ENCODE results near the gene WDR81. TPM values are rescaled to one million over a fixed set of nuclear protein-coding genes. Genes with fewer than 3 reads are reported as not detected.
"Not testable (repeated sequence)": the region's sequence is repeated elsewhere in the genome, so short reads cannot be mapped to it uniquely, and the experiment has no call there.

The WDR81 gene
- total RNA-seq, 2 donors from 2014 or later, result 38.2 to 41.2 TPM

GRCh38 chr17:1762233-1762900 is 37.9 kb downstream of the WDR81 start:
- DNase-seq (no peak), ATAC-seq (no peak)
- no peak overlapping the region for H3K4me3 Mint-ChIP-seq
- peaks cover 24% of the 10 kb centered on the region for H3K4me1 Mint-ChIP-seq
- no peaks in the 10 kb centered on the region for H3K36me3 Mint-ChIP-seq (ENCODE audit: low read depth)
- peak overlapping the region; percentile 93 for H3K27ac Mint-ChIP-seq
- H3K9me3 ChIP-seq (ENCODE audit: control insufficient read depth, low read length, poor library complexity, severe bottlenecking), result no peaks in the 10 kb centered on the region
- no peaks in the 10 kb centered on the region for H3K27me3 Mint-ChIP-seq

- Mint-ChIP-seq H3K36me3 (ENCODE audit: low read depth) (no peaks in the 10 kb centered on the region), H3K27ac (peak overlapping the region; percentile 93), H3K4me3 (peak overlapping the region; percentile 69), H3K4me1 (peaks cover 27% of the 10 kb centered on the region), H3K27me3 (no peaks in the 10 kb centered on the region)
- ATAC-seq, result no peak
- no peak for DNase-seq
- H3K9me3 ChIP-seq (ENCODE audit: control insufficient read depth, low read length, poor library complexity, severe bottlenecking), result no peaks in the 10 kb centered on the region
Measured at GRCh38 chr17:1762901-1763898, 38.7 kb downstream of the WDR81 start.

GRCh38 chr17:1764284-1764683 is 39.8 kb downstream of the WDR81 start:
- peak in 2 of 3 donors; percentile 33 to 39 for DNase-seq
- Mint-ChIP-seq H3K36me3 (ENCODE audit: low read depth) (no peaks in the 10 kb centered on the region), H3K27me3 (no peaks in the 10 kb centered on the region), H3K4me1 (peaks cover 27% of the 10 kb centered on the region), H3K4me3 (peak overlapping the region; percentile 69), H3K27ac (peak overlapping the region; percentile 93)
- ATAC-seq, result peak; percentile 91
- no peaks in the 10 kb centered on the region for H3K9me3 ChIP-seq (ENCODE audit: control insufficient read depth, low read length, poor library complexity, severe bottlenecking)

DNA sequence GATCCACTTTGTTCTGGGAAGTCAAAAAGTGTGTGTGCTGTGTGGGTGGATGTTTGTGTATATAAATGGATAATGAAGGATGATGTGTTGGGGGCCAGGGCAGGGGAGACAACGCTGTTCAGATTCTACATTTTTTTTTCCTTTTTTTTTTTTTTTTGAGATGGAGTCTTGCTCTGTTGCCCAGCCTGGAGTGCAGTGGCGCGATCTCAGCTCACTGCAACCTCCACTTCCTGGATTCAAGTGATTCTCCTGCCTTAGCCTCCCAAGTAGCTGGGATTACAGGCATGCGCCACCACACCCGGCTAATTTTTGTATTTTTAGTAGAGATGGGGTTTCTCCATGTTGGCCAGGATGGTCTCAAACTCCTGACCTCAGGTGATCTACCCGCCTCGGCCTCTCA is 40.2 kb downstream of the WDR81 start:
- peak; percentile 2 for ATAC-seq
- Mint-ChIP-seq H3K4me3 (peak overlapping the region; percentile 69), H3K4me1 (peaks cover 29% of the 10 kb centered on the region), H3K27ac (peak overlapping the region; percentile 93)
- not testable (repeated sequence) for H3K27me3 Mint-ChIP-seq; H3K36me3 Mint-ChIP-seq (ENCODE audit: low read depth); H3K9me3 ChIP-seq (ENCODE audit: control insufficient read depth, low read length, poor library complexity, severe bottlenecking); DNase-seq

GRCh38 chr17:1765576-1765975 is 41.1 kb downstream of the WDR81 start:
- Mint-ChIP-seq H3K4me1 (peaks cover 34% of the 10 kb centered on the region), H3K4me3 (no peak overlapping the region), H3K27ac (no peak overlapping the region), H3K36me3 (ENCODE audit: low read depth) (no peaks in the 10 kb centered on the region), H3K27me3 (no peaks in the 10 kb centered on the region)
- H3K9me3 ChIP-seq (ENCODE audit: control insufficient read depth, low read length, poor library complexity, severe bottlenecking), result no peaks in the 10 kb centered on the region
- DNase-seq, result no peak
- no peak for ATAC-seq

DNA sequence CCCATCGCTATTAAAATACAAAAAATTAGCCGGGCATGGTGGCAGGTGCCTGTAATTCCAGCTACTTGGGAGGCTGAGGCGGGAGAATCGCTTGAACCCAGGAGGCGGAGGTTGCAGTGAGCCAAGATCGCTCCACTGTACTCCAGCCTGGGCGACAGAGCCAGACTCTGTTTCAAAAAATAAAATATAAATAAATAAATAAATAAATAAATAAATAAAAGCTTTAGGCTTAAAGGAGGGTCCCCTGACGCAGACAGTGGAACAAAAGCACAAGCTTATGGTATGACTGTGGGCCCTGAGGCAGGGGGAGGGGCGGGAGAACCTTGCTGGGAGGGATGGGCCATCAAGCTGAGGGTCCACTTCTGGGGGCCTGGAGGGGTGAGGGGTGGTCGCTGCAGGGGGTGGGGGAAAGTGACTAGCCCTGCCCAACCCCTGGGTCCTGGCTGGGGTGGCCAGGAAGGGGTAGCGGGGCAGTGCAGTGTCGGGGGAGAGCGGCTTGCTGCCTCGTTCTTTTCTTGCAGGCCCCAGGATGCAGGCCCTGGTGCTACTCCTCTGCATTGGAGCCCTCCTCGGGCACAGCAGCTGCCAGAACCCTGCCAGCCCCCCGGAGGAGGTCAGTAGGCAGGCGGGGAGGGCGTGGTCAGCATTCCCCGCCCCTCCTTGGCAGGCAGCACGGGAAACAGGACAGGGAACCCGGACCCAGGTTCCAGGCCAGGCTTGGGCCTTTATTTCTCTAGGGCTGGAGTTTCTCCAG is 42.1 kb downstream of the WDR81 start:
- Mint-ChIP-seq H3K4me3 (no peak overlapping the region), H3K36me3 (ENCODE audit: low read depth) (no peaks in the 10 kb centered on the region), H3K27ac (no peak overlapping the region), H3K27me3 (no peaks in the 10 kb centered on the region), H3K4me1 (peaks cover 33% of the 10 kb centered on the region)
- ATAC-seq (no peak), DNase-seq (no peak)
- no peaks in the 10 kb centered on the region for H3K9me3 ChIP-seq (ENCODE audit: control insufficient read depth, low read length, poor library complexity, severe bottlenecking)

GRCh38 chr17:1767358-1767757 is 42.9 kb downstream of the WDR81 start:
- H3K4me1 Mint-ChIP-seq, result peaks cover 25% of the 10 kb centered on the region
- H3K27ac Mint-ChIP-seq, result no peak overlapping the region
- ATAC-seq, result no peak
- no peak overlapping the region for H3K4me3 Mint-ChIP-seq
- H3K9me3 ChIP-seq (ENCODE audit: control insufficient read depth, low read length, poor library complexity, severe bottlenecking), result no peaks in the 10 kb centered on the region
- H3K36me3 Mint-ChIP-seq (ENCODE audit: low read depth), result no peaks in the 10 kb centered on the region
- no peaks in the 10 kb centered on the region for H3K27me3 Mint-ChIP-seq
- no peak for DNase-seq

GRCh38 chr17:1769822-1770477 is 45.4 kb downstream of the WDR81 start:
- H3K9me3 ChIP-seq (ENCODE audit: control insufficient read depth, low read length, poor library complexity, severe bottlenecking), result no peaks in the 10 kb centered on the region
- H3K4me3 Mint-ChIP-seq, result no peak overlapping the region
- no peaks in the 10 kb centered on the region for H3K36me3 Mint-ChIP-seq (ENCODE audit: low read depth)
- no peak for ATAC-seq
- H3K27ac Mint-ChIP-seq, result peak overlapping the region; percentile 56
- no peaks in the 10 kb centered on the region for H3K27me3 Mint-ChIP-seq
- no peak for DNase-seq
- H3K4me1 Mint-ChIP-seq, result peaks cover 12% of the 10 kb centered on the region

- H3K9me3 ChIP-seq (ENCODE audit: control insufficient read depth, low read length, poor library complexity, severe bottlenecking); ATAC-seq; H3K27ac Mint-ChIP-seq; H3K36me3 Mint-ChIP-seq (ENCODE audit: low read depth); DNase-seq; H3K27me3 Mint-ChIP-seq; H3K4me3 Mint-ChIP-seq; H3K4me1 Mint-ChIP-seq: not testable (repeated sequence)
Measured at GRCh38 chr17:1773000-1773695, 48.6 kb downstream of the WDR81 start.

GRCh38 chr17:1773696-1774181 is 49.2 kb downstream of the WDR81 start:
- no peaks in the 10 kb centered on the region for H3K36me3 Mint-ChIP-seq (ENCODE audit: low read depth)
- no peaks in the 10 kb centered on the region for H3K9me3 ChIP-seq (ENCODE audit: control insufficient read depth, low read length, poor library complexity, severe bottlenecking)
- no peak for DNase-seq
- no peak overlapping the region for H3K4me3 Mint-ChIP-seq
- H3K4me1 Mint-ChIP-seq, result peaks cover 9% of the 10 kb centered on the region
- H3K27me3 Mint-ChIP-seq, result no peaks in the 10 kb centered on the region
- H3K27ac Mint-ChIP-seq, result no peak overlapping the region
- ATAC-seq, result no peak

DNA sequence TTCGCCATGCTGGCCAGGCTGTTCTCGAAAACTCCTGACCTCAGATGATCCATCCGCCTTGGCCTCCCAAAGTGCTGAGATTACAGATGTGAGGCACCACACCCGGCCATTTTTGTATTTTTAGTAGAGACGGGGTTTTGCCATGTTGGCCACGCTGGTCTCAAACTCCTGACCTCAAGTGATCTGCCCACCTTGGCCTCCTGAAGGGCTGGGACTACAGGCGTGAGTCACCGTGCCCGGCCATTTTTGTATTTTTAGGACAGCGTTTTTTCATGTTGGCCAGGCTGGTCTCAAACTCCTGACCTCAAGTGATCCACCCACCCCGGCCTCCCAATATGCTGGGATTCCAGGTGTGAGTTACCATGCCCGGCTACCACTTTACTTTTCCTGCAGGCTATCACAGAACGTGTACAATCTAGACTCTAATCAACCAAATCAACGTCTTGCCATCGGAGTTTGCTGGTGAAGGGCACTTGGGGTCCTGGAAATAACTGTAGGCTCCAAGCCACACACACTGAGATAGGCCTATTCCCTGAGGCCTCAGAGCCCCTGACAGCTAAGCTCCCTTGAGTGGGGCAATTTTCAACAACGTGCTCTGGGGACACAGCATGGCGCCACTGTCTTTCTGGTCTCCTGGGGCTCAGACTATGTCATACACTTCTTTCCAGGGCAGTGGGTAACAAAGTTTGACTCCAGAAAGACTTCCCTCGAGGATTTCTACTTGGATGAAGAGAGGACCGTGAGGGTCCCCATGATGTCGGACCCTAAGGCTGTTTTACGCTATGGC is 50.1 kb downstream of the WDR81 start:
- H3K4me1 Mint-ChIP-seq, result peaks cover 7% of the 10 kb centered on the region
- no peak overlapping the region for H3K4me3 Mint-ChIP-seq
- no peak for ATAC-seq
- no peaks in the 10 kb centered on the region for H3K9me3 ChIP-seq (ENCODE audit: control insufficient read depth, low read length, poor library complexity, severe bottlenecking)
- no peak for DNase-seq
- no peaks in the 10 kb centered on the region for H3K27me3 Mint-ChIP-seq
- no peaks in the 10 kb centered on the region for H3K36me3 Mint-ChIP-seq (ENCODE audit: low read depth)
- H3K27ac Mint-ChIP-seq, result no peak overlapping the region

Measured in T-helper 17 cell (primary cell).